Sigmoid colon (tissue), 4 donors: ENCODE results near the gene TRIM75.

Experiments
- EP300 ChIP-seq, 4 donors: sonication (generic); formaldehyde crosslinking; IDR thresholded peaks; one replicate each; pipeline ENCODE4 v1.6.1; 2017; ENCODE audit warnings: antibody characterized with exemption in 4 of 4
- POLR2A ChIP-seq, 2 donors: fragments of 450-650 bp; IDR thresholded peaks; one replicate each; pipeline ENCODE4 v1.6.1; 2016; ENCODE audit warnings: antibody characterized with exemption in 2 of 2, mild to moderate bottlenecking in 2 of 2, moderate library complexity in 2 of 2
- POLR2AphosphoS5 ChIP-seq, 4 donors: sonication (generic); formaldehyde crosslinking; IDR thresholded peaks; one replicate each; pipeline ENCODE4 v1.6.1; 2017; ENCODE audit warnings: antibody characterized with exemption in 4 of 4
- TF ChIP-seq, protein P1 (sequence below), 4 experiments: fragments of 450-650 bp in 3 of 4; fragments of 200-600 bp in 1 of 4; IDR thresholded peaks; one replicate each; pipeline ENCODE4 v1.5.1; 2016 to 2019; ENCODE audit warnings: antibody characterized with exemption in 4 of 4, mild to moderate bottlenecking in 3 of 4, moderate library complexity in 2 of 4

DNA sequence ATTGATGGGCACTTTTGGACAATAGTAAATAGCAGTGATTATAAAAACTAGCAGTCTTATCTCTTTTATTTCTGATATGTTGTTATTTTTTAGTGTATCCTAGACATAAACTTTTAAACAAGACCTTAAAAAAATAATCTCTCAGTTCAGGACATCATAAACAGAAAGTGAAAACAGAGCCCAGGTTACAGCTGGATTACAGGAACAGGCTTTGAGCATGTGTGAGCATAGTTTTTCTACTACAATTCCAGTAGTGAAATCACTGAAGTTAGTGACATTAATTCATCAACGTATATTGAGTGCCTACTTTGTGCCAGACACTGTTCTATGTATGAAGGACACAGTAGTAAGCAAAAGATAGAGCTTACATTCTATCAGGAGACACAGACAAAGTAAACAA lies 16.9 kb downstream of the TRIM75 start:
- TF ChIP-seq POLR2A (IDR thresholded peaks at IDR 0.05) (no peak), EP300 (IDR thresholded peaks at IDR 0.05) (no peak), POLR2AphosphoS5 (IDR thresholded peaks at IDR 0.05) (no peak)
- TF ChIP-seq, protein P1, sequence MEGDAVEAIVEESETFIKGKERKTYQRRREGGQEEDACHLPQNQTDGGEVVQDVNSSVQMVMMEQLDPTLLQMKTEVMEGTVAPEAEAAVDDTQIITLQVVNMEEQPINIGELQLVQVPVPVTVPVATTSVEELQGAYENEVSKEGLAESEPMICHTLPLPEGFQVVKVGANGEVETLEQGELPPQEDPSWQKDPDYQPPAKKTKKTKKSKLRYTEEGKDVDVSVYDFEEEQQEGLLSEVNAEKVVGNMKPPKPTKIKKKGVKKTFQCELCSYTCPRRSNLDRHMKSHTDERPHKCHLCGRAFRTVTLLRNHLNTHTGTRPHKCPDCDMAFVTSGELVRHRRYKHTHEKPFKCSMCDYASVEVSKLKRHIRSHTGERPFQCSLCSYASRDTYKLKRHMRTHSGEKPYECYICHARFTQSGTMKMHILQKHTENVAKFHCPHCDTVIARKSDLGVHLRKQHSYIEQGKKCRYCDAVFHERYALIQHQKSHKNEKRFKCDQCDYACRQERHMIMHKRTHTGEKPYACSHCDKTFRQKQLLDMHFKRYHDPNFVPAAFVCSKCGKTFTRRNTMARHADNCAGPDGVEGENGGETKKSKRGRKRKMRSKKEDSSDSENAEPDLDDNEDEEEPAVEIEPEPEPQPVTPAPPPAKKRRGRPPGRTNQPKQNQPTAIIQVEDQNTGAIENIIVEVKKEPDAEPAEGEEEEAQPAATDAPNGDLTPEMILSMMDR (IDR thresholded peaks at IDR 0.05) = no peak
